HepG2 (cell line): ENCODE data around the gene OR8G5. TPM values are rescaled to one million over a fixed set of nuclear protein-coding genes. Genes with fewer than 3 reads are reported as not detected.

Experiments
- ATAC-seq: fragments of 200-7000 bp; cut with Tn5 transposase; 3 replicates; pipeline ENCODE4 v1.9.1; 2020; ENCODE audit warnings: mild to moderate bottlenecking, moderate library complexity
- BruUV-seq: library from RNA; stranded (reverse); fragments of 400-500 nt; replicated peaks from 2 replicates; lab custom pipeline; 2021; lab: Mats Ljungman, UMichigan
- CTCF ChIA-PET: fragments of 300-600 bp; formaldehyde crosslinking; extraction: SDS; loops from one replicate; lab custom pipeline; 2021; ENCODE audit warnings: low total read pairs, inconsistent platforms, low intra/inter-chr PET ratio; lab: Yijun Ruan, JAX
- POLR2A ChIA-PET: fragments of 350-600 bp; sonication (Branson Sonifier 250); formaldehyde crosslinking; loops from one replicate; lab custom pipeline; 2020; ENCODE audit warnings: antibody characterized with exemption, inconsistent platforms; lab: Yijun Ruan, JAX
- DNase-seq: peaks from one replicate; pipeline ENCODE4 v3.0.0-alpha.2; 2015; ENCODE audit warnings: low spot score
- FAIRE-seq: peaks from 3 replicates; lab custom pipeline; 2011; peaks lifted over from hg19 to GRCh38; lab: Jason Lieb, UNC
- H2AFZ ChIP-seq: one replicate; pipeline ENCODE4 v1.6.1; 2011; ENCODE audit warnings: low read length, inconsistent platforms
- H3K27ac ChIP-seq: fragments of 300-600 bp; 3 replicates; pipeline ENCODE4 v1.8.0; 2011; ENCODE audit warnings: mixed run types, mild to moderate bottlenecking, mixed read lengths, low read length, inconsistent platforms; ENCODE audit not compliant: insufficient read depth; ENCODE audit errors: extremely low read length
- H3K27me3 ChIP-seq, 2 experiments: fragments of 200-600 bp in 1 of 2; 2 replicates in 1 of 2; 3 replicates in 1 of 2; pipeline versions ENCODE4 v1.6.0 to v1.8.0; 2011; ENCODE audit warnings: low read length in 2 of 2, mild to moderate bottlenecking in 2 of 2, moderate library complexity in 2 of 2, inconsistent platforms in 1 of 2; ENCODE audit not compliant: insufficient read depth in 2 of 2, control insufficient read depth in 1 of 2
- H3K36me3 ChIP-seq, 2 experiments: fragments of 200-600 bp in 1 of 2; replicated peaks in 1 of 2; 2 replicates in 1 of 2; 3 replicates in 1 of 2; pipeline versions ENCODE4 v1.5.1 to v1.8.0; 2011; ENCODE audit warnings: low read length in 2 of 2, inconsistent platforms in 1 of 2; ENCODE audit not compliant: insufficient read depth in 2 of 2, control insufficient read depth in 1 of 2
- H3K4me1 ChIP-seq: 2 replicates; pipeline ENCODE4 v1.5.1; 2012; ENCODE audit warnings: low read length, inconsistent platforms; ENCODE audit not compliant: insufficient read depth
- H3K4me2 ChIP-seq: 2 replicates; pipeline ENCODE4 v1.6.0; 2011; ENCODE audit warnings: low read depth, low read length, inconsistent platforms
- H3K4me3 ChIP-seq, 3 experiments: fragments of 200-600 bp in 1 of 3; sonication (generic), shearing (Covaris generic) in 1 of 3; replicated peaks in 1 of 3; 2 replicates each; pipeline ENCODE4 v1.5.1; 2011 to 2016; ENCODE audit warnings: low read length in 3 of 3, inconsistent platforms in 2 of 3, low read depth in 2 of 3, mild to moderate bottlenecking in 2 of 3, control low read depth in 1 of 3, mixed read lengths in 1 of 3; ENCODE audit not compliant: insufficient read depth in 1 of 3
- H3K79me2 ChIP-seq: one replicate; pipeline ENCODE4 v1.6.1; 2011; ENCODE audit warnings: low read length, inconsistent platforms; ENCODE audit not compliant: insufficient read depth
- H3K9ac ChIP-seq: 2 replicates; pipeline ENCODE4 v1.6.0; 2011; ENCODE audit warnings: mild to moderate bottlenecking, low read depth, low read length, inconsistent platforms; ENCODE audit not compliant: insufficient read depth
- H3K9me3 ChIP-seq: 2 replicates; pipeline ENCODE4 v1.5.1; 2012; ENCODE audit warnings: mild to moderate bottlenecking, low read length
- H4K20me1 ChIP-seq: 2 replicates; pipeline ENCODE4 v1.6.0; 2011; ENCODE audit warnings: inconsistent platforms, mild to moderate bottlenecking, low read length, moderate library complexity; ENCODE audit not compliant: insufficient read depth
- ARNT ChIP-seq: fragments of 450-650 bp; IDR thresholded peaks from 2 replicates; pipeline ENCODE4 v1.6.1; 2017
- ATRX ChIP-seq: sonication (generic); formaldehyde crosslinking; IDR thresholded peaks from 2 replicates; pipeline ENCODE4 v1.4.0; 2020; ENCODE audit warnings: missing genetic modification reagents, borderline replicate concordance
- CREB3 ChIP-seq: sonication (generic); formaldehyde crosslinking; IDR thresholded peaks from 2 replicates; pipeline ENCODE4 v1.5.0; 2020; ENCODE audit warnings: missing genetic modification reagents
- KDM5A ChIP-seq: fragments of 200-600 bp; sonication (generic); IDR thresholded peaks from 2 replicates; pipeline ENCODE4 v1.7.0; 2018; ENCODE audit warnings: antibody characterized with exemption, mild to moderate bottlenecking, low read length, borderline replicate concordance
- MIER2 ChIP-seq: IDR thresholded peaks from 2 replicates; pipeline ENCODE4 v1.6.1; 2016; ENCODE audit warnings: missing biosample characterization, missing genetic modification reagents
- MZF1 ChIP-seq: sonication (generic); formaldehyde crosslinking; IDR thresholded peaks from 2 replicates; pipeline ENCODE4 v1.8.1; 2023; ENCODE audit warnings: mild to moderate bottlenecking, missing genetic modification reagents, borderline replicate concordance
- PHF8 ChIP-seq: sonication (generic); formaldehyde crosslinking; IDR thresholded peaks from 2 replicates; pipeline ENCODE4 v1.5.0; 2020; ENCODE audit warnings: missing genetic modification reagents
- POGZ ChIP-seq: sonication (generic); formaldehyde crosslinking; IDR thresholded peaks from 2 replicates; pipeline ENCODE4 v1.4.0; 2020; ENCODE audit warnings: mild to moderate bottlenecking, missing genetic modification reagents
- PRPF4 ChIP-seq: fragments of 200-400 bp; formaldehyde crosslinking; IDR thresholded peaks from 2 replicates; pipeline ENCODE4 v1.6.1; 2016; ENCODE audit warnings: low read length, low read depth; ENCODE audit not compliant: poor library complexity, severe bottlenecking
- SP4 ChIP-seq: sonication (generic); formaldehyde crosslinking; IDR thresholded peaks from 2 replicates; pipeline ENCODE4 v1.8.1; 2023; ENCODE audit warnings: mild to moderate bottlenecking, missing genetic modification reagents
- THAP11 ChIP-seq: IDR thresholded peaks from 2 replicates; pipeline ENCODE4 v1.6.1; 2016; ENCODE audit warnings: missing biosample characterization, missing genetic modification reagents
- XBP1 ChIP-seq: sonication (generic); formaldehyde crosslinking; IDR thresholded peaks from 2 replicates; pipeline ENCODE4 v1.5.0; 2020; ENCODE audit warnings: missing genetic modification reagents
- ZMYM3 ChIP-seq: sonication (generic); formaldehyde crosslinking; IDR thresholded peaks from 2 replicates; pipeline ENCODE4 v1.5.1; 2020; ENCODE audit warnings: mild to moderate bottlenecking, missing genetic modification reagents
- WGBS: methylation state at CpG from one replicate; pipeline ENCODE4 v1.1.6; 2017; ENCODE audit warnings: low lambda C conversion rate; 5-methylcytosine and 5-hydroxymethylcytosine counted together
- in situ Hi-C: cut with HindIII; loops from 2 replicates; pipeline ENCODE4 v1.10.0; 2017; ENCODE audit warnings: low pct_unique_long_range_greater_than_20kb; ENCODE audit not compliant: extremely low pct_ligation_motif_present
- intact Hi-C: fragments of 100-400 bp; cut with micrococcal nuclease; formaldehyde crosslinking; loops from one replicate; pipeline ENCODE4 v1.10.0; 2022; ENCODE audit not compliant: unreplicated experiment
- polyA plus RNA-seq, 8 experiments: library from polyadenylated mRNA; depleted of rRNA in 3 of 8; stranded (reverse) in 7 of 8; unstranded in 1 of 8; fragments of >200 nt; fragmentation: Illumina TruSeq in 4 of 8; extraction: Trizol in 4 of 8; gene quantifications; 2 replicates each; pipeline versions ENCODE4 v1.2.1 to v1.2.3, GENCODE V29; 2011 to 2016; ENCODE audit warnings: low read depth in 4 of 8, missing spikeins in 1 of 8, mixed read lengths in 1 of 8; ENCODE audit not compliant: insufficient read depth in 1 of 8
- total RNA-seq, 5 experiments: library from RNA; depleted of rRNA; stranded (reverse); fragments of >200 nt; fragmentation: Illumina TruSeq; extraction: Trizol; gene quantifications; 2 replicates each; pipeline ENCODE4 v1.2.3, GENCODE V29; 2016; ENCODE audit warnings: low read depth in 1 of 5
- TF ChIP-seq, protein P1 (sequence below): sonication (generic); formaldehyde crosslinking; IDR thresholded peaks from 2 replicates; pipeline ENCODE4 v1.4.0; 2020; ENCODE audit warnings: low read depth, mild to moderate bottlenecking, missing genetic modification reagents
- TF ChIP-seq, protein P2 (sequence below): sonication (generic); formaldehyde crosslinking; IDR thresholded peaks from 2 replicates; pipeline ENCODE4 v1.5.1; 2020; ENCODE audit warnings: mild to moderate bottlenecking, missing genetic modification reagents, borderline replicate concordance
- TF ChIP-seq, protein P3 (sequence below): sonication (generic); formaldehyde crosslinking; conservative IDR thresholded peaks from 2 replicates; pipeline ENCODE4 v1.4.0; 2020; ENCODE audit warnings: missing genetic modification reagents

Gene OR8G5
- total and polyA plus RNA-seq, 2 of the 13 experiments (the other 11 are each of a cell fraction or from before 2014, with no cell fraction given), result not detected

- Histone ChIP-seq H3K4me1 (no peaks in the 10 kb centered on the region), H3K9ac (no peak overlapping the region), H3K4me2 (no peak overlapping the region), H3K27ac (no peak overlapping the region), H3K4me3 (no peak overlapping the region), H4K20me1 (no peaks in the 10 kb centered on the region), H3K27me3 (no peaks in the 10 kb centered on the region), H3K9me3 (peaks cover 9% of the 10 kb centered on the region; the same call in 1 of the 2 replicates), H2AFZ (no peak overlapping the region), H3K36me3 (no peaks in the 10 kb centered on the region), H3K79me2 (no peaks in the 10 kb centered on the region)
- no TSS peak for BruUV-seq
- CTCF ChIA-PET, result no interaction called here
- in situ Hi-C loops (no loop called here), intact Hi-C loops (no loop called here)
- ATAC-seq (no peak), DNase-seq (no peak), FAIRE-seq (no peak)
- POLR2A ChIA-PET, result no interaction called here
- WGBS, result 0% methylated on average over 2 of the region's 3 CpGs
- TF ChIP-seq XBP1 (CRISPR knock-in tag) (no peak), SP4 (CRISPR knock-in tag) (no peak), ATRX (no peak), CREB3 (CRISPR knock-in tag) (no peak), ARNT (no peak), MZF1 (CRISPR knock-in tag) (no peak), ZMYM3 (CRISPR knock-in tag) (no peak), PRPF4 (no peak), THAP11 (CRISPR knock-in tag) (no peak), PHF8 (CRISPR knock-in tag) (no peak), MIER2 (CRISPR knock-in tag) (no peak), POGZ (CRISPR knock-in tag) (no peak), KDM5A (no peak)
- TF ChIP-seq, protein P1, sequence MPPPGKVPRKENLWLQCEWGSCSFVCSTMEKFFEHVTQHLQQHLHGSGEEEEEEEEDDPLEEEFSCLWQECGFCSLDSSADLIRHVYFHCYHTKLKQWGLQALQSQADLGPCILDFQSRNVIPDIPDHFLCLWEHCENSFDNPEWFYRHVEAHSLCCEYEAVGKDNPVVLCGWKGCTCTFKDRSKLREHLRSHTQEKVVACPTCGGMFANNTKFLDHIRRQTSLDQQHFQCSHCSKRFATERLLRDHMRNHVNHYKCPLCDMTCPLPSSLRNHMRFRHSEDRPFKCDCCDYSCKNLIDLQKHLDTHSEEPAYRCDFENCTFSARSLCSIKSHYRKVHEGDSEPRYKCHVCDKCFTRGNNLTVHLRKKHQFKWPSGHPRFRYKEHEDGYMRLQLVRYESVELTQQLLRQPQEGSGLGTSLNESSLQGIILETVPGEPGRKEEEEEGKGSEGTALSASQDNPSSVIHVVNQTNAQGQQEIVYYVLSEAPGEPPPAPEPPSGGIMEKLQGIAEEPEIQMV, result no peak
- TF ChIP-seq, protein P2, sequence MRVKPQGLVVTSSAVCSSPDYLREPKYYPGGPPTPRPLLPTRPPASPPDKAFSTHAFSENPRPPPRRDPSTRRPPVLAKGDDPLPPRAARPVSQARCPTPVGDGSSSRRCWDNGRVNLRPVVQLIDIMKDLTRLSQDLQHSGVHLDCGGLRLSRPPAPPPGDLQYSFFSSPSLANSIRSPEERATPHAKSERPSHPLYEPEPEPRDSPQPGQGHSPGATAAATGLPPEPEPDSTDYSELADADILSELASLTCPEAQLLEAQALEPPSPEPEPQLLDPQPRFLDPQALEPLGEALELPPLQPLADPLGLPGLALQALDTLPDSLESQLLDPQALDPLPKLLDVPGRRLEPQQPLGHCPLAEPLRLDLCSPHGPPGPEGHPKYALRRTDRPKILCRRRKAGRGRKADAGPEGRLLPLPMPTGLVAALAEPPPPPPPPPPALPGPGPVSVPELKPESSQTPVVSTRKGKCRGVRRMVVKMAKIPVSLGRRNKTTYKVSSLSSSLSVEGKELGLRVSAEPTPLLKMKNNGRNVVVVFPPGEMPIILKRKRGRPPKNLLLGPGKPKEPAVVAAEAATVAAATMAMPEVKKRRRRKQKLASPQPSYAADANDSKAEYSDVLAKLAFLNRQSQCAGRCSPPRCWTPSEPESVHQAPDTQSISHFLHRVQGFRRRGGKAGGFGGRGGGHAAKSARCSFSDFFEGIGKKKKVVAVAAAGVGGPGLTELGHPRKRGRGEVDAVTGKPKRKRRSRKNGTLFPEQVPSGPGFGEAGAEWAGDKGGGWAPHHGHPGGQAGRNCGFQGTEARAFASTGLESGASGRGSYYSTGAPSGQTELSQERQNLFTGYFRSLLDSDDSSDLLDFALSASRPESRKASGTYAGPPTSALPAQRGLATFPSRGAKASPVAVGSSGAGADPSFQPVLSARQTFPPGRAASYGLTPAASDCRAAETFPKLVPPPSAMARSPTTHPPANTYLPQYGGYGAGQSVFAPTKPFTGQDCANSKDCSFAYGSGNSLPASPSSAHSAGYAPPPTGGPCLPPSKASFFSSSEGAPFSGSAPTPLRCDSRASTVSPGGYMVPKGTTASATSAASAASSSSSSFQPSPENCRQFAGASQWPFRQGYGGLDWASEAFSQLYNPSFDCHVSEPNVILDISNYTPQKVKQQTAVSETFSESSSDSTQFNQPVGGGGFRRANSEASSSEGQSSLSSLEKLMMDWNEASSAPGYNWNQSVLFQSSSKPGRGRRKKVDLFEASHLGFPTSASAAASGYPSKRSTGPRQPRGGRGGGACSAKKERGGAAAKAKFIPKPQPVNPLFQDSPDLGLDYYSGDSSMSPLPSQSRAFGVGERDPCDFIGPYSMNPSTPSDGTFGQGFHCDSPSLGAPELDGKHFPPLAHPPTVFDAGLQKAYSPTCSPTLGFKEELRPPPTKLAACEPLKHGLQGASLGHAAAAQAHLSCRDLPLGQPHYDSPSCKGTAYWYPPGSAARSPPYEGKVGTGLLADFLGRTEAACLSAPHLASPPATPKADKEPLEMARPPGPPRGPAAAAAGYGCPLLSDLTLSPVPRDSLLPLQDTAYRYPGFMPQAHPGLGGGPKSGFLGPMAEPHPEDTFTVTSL, result no peak
- TF ChIP-seq, protein P3, sequence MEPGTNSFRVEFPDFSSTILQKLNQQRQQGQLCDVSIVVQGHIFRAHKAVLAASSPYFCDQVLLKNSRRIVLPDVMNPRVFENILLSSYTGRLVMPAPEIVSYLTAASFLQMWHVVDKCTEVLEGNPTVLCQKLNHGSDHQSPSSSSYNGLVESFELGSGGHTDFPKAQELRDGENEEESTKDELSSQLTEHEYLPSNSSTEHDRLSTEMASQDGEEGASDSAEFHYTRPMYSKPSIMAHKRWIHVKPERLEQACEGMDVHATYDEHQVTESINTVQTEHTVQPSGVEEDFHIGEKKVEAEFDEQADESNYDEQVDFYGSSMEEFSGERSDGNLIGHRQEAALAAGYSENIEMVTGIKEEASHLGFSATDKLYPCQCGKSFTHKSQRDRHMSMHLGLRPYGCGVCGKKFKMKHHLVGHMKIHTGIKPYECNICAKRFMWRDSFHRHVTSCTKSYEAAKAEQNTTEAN (CRISPR knock-in tag), result no peak
These were observed 21.0 kb downstream of the OR8G5 start for GRCh38 chr11:124277207-124277606.
